GM20000 (cell line): Measurements from ENCODE around the gene ANGEL1.

Experiments used
- DNase-seq: peaks from one replicate; pipeline ENCODE4 v3.0.0; 2012; ENCODE audit warnings: low spot score
- CTCF ChIP-seq: IDR thresholded peaks from 2 replicates; pipeline ENCODE4 v1.5.1; 2012; ENCODE audit warnings: mild to moderate bottlenecking, control low read depth; ENCODE audit errors: extremely low read depth, missing control alignments

Gene ANGEL1

GRCh38 chr14:76814726-76815645, 2.3 kb upstream of the ANGEL1 start:
- DNase-seq = no peak
- TF ChIP-seq CTCF = no peak

GRCh38 chr14:76812093-76812421, 625 bp downstream of the ANGEL1 start:
- TF ChIP-seq CTCF = no peak
- no peak for DNase-seq

- TF ChIP-seq CTCF = no peak
- no peak for DNase-seq
These were observed 1.1 kb downstream of the ANGEL1 start for GRCh38 chr14:76811561-76811960.

GRCh38 chr14:76810953-76811400, 1.7 kb downstream of the ANGEL1 start:
- peak; percentile 46 for TF ChIP-seq CTCF
- DNase-seq = peak; percentile 49

- no peak for TF ChIP-seq CTCF
These were observed 2.2 kb downstream of the ANGEL1 start for GRCh38 chr14:76810525-76810924.

DNA sequence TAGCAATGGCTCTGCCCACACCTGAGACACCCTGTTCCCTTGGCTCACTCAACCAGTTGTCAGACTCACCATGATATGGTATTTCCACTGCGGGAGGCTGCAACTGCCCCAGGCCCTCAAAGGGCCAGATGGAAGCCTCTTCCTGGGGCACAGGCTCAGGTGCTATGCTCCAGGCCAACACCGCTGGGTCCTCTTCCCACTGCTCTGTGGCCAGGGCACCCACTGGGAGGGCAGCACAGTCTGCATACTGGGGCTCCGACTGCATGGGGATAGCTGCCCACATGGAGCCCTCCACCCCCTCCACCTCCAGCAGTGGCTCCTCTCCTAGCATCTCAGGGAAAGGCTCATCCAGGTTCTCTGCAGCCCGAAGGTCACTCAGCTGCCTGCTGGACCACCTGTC, 3.7 kb downstream of the ANGEL1 start:
- TF ChIP-seq CTCF = no peak

More at GRCh38 chr14:76810525-76810924, 2.2 kb downstream of the ANGEL1 start:
- no peak for DNase-seq

DNA sequence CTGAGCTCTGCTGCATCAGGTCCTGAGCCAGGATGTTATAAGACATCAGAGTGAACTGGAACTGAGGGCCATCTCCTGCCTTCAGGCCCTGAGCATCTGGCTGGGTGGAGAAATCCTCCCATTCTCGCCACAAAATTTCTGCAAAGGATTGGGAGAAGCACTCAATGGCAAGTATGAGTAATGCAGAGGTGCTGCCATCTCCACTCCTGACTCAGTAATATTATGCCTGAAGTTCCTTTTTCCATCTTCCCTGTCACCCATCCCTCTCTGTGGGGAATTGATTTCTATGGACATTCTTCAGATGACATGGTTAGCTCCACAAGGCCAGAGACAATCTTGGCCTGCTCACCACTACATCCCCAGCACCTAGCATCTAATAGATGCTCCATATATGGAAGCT, 4.7 kb downstream of the ANGEL1 start:
- TF ChIP-seq CTCF = no peak
- no peak for DNase-seq

More for the DNA sequence above, 3.7 kb downstream of the ANGEL1 start:
- no peak for DNase-seq
